ENCODE measurements around the gene EPO. TPM values are rescaled to one million over a fixed set of nuclear protein-coding genes. Genes with fewer than 3 reads are reported as not detected.
"Not testable (repeated sequence)": the region's sequence is repeated elsewhere in the genome, so short reads cannot be mapped to it uniquely, and the experiment has no call there.

Gene EPO
- total RNA-seq, 2 donors from 2014 or later: not detected

DNA sequence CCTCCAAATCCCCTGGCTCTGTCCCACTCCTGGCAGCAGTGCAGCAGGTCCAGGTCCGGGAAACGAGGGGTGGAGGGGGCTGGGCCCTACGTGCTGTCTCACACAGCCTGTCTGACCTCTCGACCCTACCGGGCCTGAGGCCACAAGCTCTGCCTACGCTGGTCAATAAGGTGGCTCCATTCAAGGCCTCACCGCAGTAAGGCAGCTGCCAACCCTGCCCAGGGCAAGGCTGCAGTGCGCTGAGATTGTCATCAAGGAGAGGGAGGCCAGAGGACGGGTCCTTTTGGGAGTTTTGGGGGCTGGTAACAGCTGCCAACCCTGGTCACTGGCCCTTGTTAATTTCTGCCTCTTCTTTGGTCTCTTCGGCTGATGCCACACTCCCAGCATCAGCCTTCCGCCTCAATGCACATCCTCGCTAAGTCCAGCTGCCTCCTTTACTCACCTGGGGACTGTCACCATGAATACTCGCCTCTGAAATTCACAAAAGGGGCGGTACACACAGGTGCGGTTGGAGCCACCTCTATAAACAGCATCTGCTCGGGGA, 3.5 kb downstream of the EPO start:
- H3K36me3 ChIP-seq: no peaks in the 10 kb centered on the region
- H3K4me3 ChIP-seq: no peak overlapping the region
- ATAC-seq (ENCODE audit: insufficient number of reproducible peaks, low FRiP score, low read depth) (no peak), DNase-seq (ENCODE audit: low spot score) (no peak)
- H3K27me3 ChIP-seq (replicated peaks; ENCODE audit: insufficient read depth): peaks cover 5% of the 10 kb centered on the region
- no peak overlapping the region for H3K27ac ChIP-seq
- TF ChIP-seq, protein P1, sequence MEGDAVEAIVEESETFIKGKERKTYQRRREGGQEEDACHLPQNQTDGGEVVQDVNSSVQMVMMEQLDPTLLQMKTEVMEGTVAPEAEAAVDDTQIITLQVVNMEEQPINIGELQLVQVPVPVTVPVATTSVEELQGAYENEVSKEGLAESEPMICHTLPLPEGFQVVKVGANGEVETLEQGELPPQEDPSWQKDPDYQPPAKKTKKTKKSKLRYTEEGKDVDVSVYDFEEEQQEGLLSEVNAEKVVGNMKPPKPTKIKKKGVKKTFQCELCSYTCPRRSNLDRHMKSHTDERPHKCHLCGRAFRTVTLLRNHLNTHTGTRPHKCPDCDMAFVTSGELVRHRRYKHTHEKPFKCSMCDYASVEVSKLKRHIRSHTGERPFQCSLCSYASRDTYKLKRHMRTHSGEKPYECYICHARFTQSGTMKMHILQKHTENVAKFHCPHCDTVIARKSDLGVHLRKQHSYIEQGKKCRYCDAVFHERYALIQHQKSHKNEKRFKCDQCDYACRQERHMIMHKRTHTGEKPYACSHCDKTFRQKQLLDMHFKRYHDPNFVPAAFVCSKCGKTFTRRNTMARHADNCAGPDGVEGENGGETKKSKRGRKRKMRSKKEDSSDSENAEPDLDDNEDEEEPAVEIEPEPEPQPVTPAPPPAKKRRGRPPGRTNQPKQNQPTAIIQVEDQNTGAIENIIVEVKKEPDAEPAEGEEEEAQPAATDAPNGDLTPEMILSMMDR (IDR thresholded peaks at IDR 0.05): no peak
- peaks cover 0 to 10% of the 10 kb centered on the region in 2 donors for H3K4me1 ChIP-seq (ENCODE audit: control insufficient read depth in 1 of 2, low read depth in 2 of 2)
- no peaks in the 10 kb centered on the region for H3K9me3 ChIP-seq

DNA sequence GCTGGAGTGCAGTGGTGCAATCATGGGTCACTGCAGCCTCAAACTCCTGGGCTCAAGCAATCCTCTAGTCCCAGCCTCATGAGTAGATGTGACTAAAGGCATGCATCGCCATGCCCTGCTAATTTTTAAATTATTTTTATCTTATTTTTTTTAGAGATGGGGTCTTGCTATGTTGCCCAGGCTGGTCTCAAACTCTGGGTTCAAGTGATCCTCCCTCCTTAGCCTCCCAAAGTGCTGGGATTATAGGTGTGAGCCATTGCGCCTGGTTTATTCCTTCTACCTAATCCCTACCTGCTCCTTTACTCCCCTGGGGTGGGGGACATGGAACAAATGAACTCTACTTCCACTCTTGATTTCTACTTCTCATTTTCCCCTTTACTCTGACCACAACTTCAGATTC, 4.1 kb downstream of the EPO start:
- H3K4me3 ChIP-seq; H3K27ac ChIP-seq; DNase-seq (ENCODE audit: low spot score); H3K36me3 ChIP-seq; ATAC-seq (ENCODE audit: insufficient number of reproducible peaks, low FRiP score, low read depth); H3K9me3 ChIP-seq; H3K27me3 ChIP-seq (replicated peaks; ENCODE audit: insufficient read depth): not testable (repeated sequence)
- H3K4me1 ChIP-seq (ENCODE audit: control insufficient read depth in 1 of 2, low read depth in 2 of 2): peaks cover 0 to 10% of the 10 kb centered on the region in 2 donors

DNA sequence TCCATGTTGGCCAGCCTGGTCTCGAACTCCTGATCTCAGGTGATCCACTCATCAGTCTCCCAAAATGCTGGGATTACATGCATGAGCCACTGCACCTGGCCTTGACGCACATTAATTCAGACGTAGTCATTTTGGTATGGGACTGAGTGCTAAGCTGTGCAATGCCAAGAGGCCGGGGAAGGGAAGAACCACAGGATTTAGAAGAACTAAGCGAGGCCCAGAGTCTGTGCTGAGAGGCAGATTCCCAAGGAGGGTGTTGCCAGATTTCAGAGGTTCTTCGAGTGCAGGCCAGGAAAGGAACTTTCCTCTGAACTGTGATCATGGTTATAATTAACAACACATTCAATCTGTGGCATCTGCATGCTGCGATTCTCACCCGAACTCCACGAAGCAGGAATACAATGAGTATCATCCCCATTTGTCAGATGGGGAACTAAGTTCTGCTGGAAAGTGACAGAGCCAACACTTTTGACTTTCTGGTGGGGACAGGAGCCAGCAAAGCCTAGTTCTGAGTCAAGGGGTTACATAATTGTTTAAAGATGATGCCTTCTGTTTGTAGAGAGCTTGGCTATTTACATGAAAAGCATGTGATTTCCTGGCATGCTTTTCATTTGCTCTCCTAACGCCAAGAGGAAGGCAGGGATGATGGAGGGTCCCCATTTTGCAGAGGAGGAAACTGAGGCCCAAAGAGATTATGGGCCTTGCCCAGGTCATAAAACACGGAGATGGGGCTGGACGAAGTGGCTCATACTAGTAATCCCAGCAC, 6.9 kb downstream of the EPO start:
- DNase-seq (ENCODE audit: low spot score) (no peak), ATAC-seq (ENCODE audit: insufficient number of reproducible peaks, low FRiP score, low read depth) (no peak)
- H3K9me3 ChIP-seq: no peaks in the 10 kb centered on the region
- no peaks in the 10 kb centered on the region for H3K4me1 ChIP-seq (ENCODE audit: control insufficient read depth in 1 of 2, low read depth in 2 of 2)
- H3K27me3 ChIP-seq (replicated peaks; ENCODE audit: insufficient read depth): no peaks in the 10 kb centered on the region
- no peak overlapping the region for H3K27ac ChIP-seq
- TF ChIP-seq, protein P1 (IDR thresholded peaks at IDR 0.05): no peak
- H3K36me3 ChIP-seq: no peaks in the 10 kb centered on the region
- no peak overlapping the region for H3K4me3 ChIP-seq

DNA sequence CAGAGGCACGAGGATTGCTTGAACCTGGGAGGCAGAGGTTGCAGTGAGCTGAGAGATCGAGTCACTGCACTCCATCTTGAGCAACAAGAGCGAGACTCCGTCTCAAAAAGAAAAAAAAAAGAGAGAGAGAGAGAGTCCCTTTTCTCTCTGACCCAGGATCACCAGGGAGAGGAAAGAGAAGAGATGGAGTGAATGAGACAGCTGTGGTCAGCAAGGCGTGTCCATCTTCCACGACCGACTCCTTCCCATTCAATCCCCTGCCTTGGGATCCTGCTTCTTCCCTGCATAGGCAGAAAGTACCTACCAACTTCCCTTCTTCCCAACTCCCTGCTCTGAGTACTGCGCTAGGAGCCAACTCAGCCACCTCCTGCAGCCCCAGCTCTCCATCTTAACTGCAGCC, 7.9 kb downstream of the EPO start:
- Histone ChIP-seq H3K9me3 (no peaks in the 10 kb centered on the region), H3K4me3 (no peak overlapping the region), H3K4me1 (ENCODE audit: control insufficient read depth in 1 of 2, low read depth in 2 of 2) (no peaks in the 10 kb centered on the region), H3K27me3 (replicated peaks; ENCODE audit: insufficient read depth) (no peaks in the 10 kb centered on the region), H3K36me3 (no peaks in the 10 kb centered on the region), H3K27ac (no peak overlapping the region)
- DNase-seq (ENCODE audit: low spot score) (no peak), ATAC-seq (ENCODE audit: insufficient number of reproducible peaks, low FRiP score, low read depth) (no peak)
- TF ChIP-seq, protein P1 (IDR thresholded peaks at IDR 0.05): no peak

DNA sequence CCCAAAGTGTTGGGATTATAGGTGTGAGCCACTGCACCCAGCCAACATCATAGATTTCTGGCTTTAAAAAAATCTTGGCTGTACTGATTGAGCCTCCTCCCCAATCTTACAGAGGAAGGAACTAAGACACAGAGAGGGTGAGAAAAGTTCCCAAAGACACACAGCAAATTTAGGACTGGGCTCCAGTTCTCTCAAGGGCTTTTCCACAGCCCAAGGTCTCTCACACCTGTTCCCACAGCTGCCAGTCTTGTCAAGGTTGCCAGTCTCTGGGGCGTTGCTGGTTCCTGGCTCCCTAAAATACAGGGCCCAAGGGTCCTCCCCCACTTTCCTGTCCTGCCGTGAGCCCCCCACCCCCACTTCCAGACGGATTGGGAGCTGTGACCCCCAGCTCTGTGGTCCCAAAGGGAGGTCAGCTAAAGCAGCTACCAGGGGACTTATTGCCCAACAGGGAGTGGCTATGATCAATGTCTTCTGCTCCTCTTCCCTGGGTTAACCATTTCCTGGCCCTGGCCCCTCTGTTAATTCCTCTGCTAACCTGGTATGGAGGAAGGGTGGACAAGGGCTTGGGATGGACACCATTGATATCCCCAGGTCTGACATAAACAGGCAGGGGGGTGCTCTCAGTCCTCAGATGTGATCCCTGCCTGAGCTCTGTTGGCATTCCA, 10.0 kb downstream of the EPO start:
- H3K27ac ChIP-seq: no peak overlapping the region
- H3K36me3 ChIP-seq: no peaks in the 10 kb centered on the region
- ATAC-seq (ENCODE audit: insufficient number of reproducible peaks, low FRiP score, low read depth): no peak
- no peaks in the 10 kb centered on the region for H3K4me1 ChIP-seq (ENCODE audit: control insufficient read depth in 1 of 2, low read depth in 2 of 2)
- H3K27me3 ChIP-seq (replicated peaks; ENCODE audit: insufficient read depth): no peaks in the 10 kb centered on the region
- DNase-seq (ENCODE audit: low spot score): no peak
- H3K4me3 ChIP-seq: no peak overlapping the region
- TF ChIP-seq, protein P1 (IDR thresholded peaks at IDR 0.05): no peak
- H3K9me3 ChIP-seq: no peaks in the 10 kb centered on the region

Data from thoracic aorta (tissue), 2 donors.